Prostate gland (tissue), 2 donors: ENCODE measurements around the gene AP3B1.
"Not testable (repeated sequence)": the region's sequence is repeated elsewhere in the genome, so short reads cannot be mapped to it uniquely, and the experiment has no call there.

Experiments used
- CTCF ChIP-seq, 4 experiments: fragments of 200-600 bp in 2 of 4; fragments of 450-650 bp in 2 of 4; sonication (generic) in 2 of 4; IDR thresholded peaks; 1 replicate in 3 of 4; 2 replicates in 1 of 4; pipeline ENCODE4 v1.5.1; 2016 to 2019; ENCODE audit warnings: antibody characterized with exemption in 4 of 4, mild to moderate bottlenecking in 2 of 4, moderate library complexity in 2 of 4
- POLR2AphosphoS5 ChIP-seq: sonication (generic); formaldehyde crosslinking; IDR thresholded peaks from one replicate; pipeline ENCODE4 v1.6.1; 2017; ENCODE audit warnings: antibody characterized with exemption

- not testable (repeated sequence) for TF ChIP-seq POLR2AphosphoS5; CTCF (IDR thresholded peaks at IDR 0.05)
Measured at GRCh38 chr5:78067581-78067980, 226.9 kb downstream of the AP3B1 start.
